GM12892 (cell line): ENCODE measurements around the gene ELL.

Experiments
- POLR2A ChIP-seq: IDR thresholded peaks from 2 replicates; pipeline ENCODE4 v1.6.1; 2011; ENCODE audit warnings: low read depth, low read length, control low read depth
- POLR2AphosphoS5 ChIP-seq: IDR thresholded peaks from 2 replicates; pipeline ENCODE4 v1.6.1; 2011; ENCODE audit warnings: low read depth, low read length, control low read depth
- TAF1 ChIP-seq: IDR thresholded peaks from 2 replicates; pipeline ENCODE4 v1.6.1; 2011; ENCODE audit warnings: low read depth, mild to moderate bottlenecking, control low read depth, low read length, borderline replicate concordance

GRCh38 chr19:18557411-18558201 lies 35.7 kb upstream of the ELL start, which contains the start of gene KXD1:
- TF ChIP-seq POLR2A (peak; percentile 85), TAF1 (0 out of 2 replicates have a peak, but pooled peaks have one; percentile 2), POLR2AphosphoS5 (peak; percentile 89)
